HL-60 (cell line): ENCODE data around the gene LGI1.

Experiments
- POLR2AphosphoS5 ChIP-seq: IDR thresholded peaks from 2 replicates; pipeline ENCODE4 v1.6.1; 2012; ENCODE audit warnings: low read depth
- TF ChIP-seq, protein P1 (sequence below): IDR thresholded peaks from one replicate; pipeline ENCODE4 v1.5.1; 2011; ENCODE audit warnings: low read length, control low read depth, inconsistent platforms; ENCODE audit not compliant: insufficient read depth
- TF ChIP-seq, protein P2 (sequence below): IDR thresholded peaks from 2 replicates; pipeline ENCODE4 v1.6.1; 2012; ENCODE audit warnings: low read depth; ENCODE audit not compliant: insufficient replicate concordance

DNA sequence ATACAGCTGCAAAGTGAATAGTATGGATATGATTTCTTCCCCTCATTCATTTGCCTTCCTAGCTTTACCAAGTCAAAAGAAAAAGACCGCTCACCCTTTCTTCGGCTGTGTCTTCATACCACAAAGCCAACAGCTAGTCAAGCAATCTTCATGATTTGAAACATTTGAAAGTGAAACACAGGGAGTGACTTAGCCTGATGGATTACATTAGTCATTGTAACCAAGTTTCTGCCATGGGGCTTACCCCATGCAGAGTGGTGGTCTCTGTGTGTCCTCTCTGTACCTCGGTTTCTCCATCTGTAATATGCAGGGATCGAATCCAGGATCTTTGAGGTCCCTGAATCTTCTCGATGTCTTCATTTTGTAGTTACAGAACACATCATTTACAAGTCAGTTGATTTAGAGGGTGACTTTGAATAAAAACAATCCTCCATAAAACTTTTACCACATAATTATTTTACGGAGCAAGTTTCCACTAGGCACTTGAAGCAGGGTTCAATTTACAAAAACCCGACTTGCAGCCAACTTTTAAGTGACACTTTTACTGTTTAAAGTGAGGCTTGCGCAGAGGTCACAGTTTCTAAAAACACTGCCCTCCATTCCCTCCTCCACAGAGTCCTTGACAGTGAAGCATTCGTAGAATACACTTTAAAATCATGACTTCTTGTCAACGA lies 2.2 kb upstream of the LGI1 start:
- TF ChIP-seq, protein P1, sequence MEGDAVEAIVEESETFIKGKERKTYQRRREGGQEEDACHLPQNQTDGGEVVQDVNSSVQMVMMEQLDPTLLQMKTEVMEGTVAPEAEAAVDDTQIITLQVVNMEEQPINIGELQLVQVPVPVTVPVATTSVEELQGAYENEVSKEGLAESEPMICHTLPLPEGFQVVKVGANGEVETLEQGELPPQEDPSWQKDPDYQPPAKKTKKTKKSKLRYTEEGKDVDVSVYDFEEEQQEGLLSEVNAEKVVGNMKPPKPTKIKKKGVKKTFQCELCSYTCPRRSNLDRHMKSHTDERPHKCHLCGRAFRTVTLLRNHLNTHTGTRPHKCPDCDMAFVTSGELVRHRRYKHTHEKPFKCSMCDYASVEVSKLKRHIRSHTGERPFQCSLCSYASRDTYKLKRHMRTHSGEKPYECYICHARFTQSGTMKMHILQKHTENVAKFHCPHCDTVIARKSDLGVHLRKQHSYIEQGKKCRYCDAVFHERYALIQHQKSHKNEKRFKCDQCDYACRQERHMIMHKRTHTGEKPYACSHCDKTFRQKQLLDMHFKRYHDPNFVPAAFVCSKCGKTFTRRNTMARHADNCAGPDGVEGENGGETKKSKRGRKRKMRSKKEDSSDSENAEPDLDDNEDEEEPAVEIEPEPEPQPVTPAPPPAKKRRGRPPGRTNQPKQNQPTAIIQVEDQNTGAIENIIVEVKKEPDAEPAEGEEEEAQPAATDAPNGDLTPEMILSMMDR: no peak
- TF ChIP-seq POLR2AphosphoS5: no peak
- TF ChIP-seq, protein P2, sequence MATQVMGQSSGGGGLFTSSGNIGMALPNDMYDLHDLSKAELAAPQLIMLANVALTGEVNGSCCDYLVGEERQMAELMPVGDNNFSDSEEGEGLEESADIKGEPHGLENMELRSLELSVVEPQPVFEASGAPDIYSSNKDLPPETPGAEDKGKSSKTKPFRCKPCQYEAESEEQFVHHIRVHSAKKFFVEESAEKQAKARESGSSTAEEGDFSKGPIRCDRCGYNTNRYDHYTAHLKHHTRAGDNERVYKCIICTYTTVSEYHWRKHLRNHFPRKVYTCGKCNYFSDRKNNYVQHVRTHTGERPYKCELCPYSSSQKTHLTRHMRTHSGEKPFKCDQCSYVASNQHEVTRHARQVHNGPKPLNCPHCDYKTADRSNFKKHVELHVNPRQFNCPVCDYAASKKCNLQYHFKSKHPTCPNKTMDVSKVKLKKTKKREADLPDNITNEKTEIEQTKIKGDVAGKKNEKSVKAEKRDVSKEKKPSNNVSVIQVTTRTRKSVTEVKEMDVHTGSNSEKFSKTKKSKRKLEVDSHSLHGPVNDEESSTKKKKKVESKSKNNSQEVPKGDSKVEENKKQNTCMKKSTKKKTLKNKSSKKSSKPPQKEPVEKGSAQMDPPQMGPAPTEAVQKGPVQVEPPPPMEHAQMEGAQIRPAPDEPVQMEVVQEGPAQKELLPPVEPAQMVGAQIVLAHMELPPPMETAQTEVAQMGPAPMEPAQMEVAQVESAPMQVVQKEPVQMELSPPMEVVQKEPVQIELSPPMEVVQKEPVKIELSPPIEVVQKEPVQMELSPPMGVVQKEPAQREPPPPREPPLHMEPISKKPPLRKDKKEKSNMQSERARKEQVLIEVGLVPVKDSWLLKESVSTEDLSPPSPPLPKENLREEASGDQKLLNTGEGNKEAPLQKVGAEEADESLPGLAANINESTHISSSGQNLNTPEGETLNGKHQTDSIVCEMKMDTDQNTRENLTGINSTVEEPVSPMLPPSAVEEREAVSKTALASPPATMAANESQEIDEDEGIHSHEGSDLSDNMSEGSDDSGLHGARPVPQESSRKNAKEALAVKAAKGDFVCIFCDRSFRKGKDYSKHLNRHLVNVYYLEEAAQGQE: no peak
